Activated CD8-positive, alpha-beta memory T cell treated with anti-CD3 and anti-CD28 coated beads for 48 hours (primary cell): ENCODE measurements around the gene PCDH9.
"Not testable (repeated sequence)": the region's sequence is repeated elsewhere in the genome, so short reads cannot be mapped to it uniquely, and the experiment has no call there.

Source experiments
- DNase-seq, 3 experiments: peaks; one replicate each; pipeline ENCODE4 v3.0.0-alpha.2; 2020; ENCODE audit warnings: low read depth in 2 of 3, low spot score in 2 of 3

The PCDH9 gene

GRCh38 chr13:66623129-66623820 is 606.9 kb downstream of the PCDH9 start:
- no peak for DNase-seq

DNA sequence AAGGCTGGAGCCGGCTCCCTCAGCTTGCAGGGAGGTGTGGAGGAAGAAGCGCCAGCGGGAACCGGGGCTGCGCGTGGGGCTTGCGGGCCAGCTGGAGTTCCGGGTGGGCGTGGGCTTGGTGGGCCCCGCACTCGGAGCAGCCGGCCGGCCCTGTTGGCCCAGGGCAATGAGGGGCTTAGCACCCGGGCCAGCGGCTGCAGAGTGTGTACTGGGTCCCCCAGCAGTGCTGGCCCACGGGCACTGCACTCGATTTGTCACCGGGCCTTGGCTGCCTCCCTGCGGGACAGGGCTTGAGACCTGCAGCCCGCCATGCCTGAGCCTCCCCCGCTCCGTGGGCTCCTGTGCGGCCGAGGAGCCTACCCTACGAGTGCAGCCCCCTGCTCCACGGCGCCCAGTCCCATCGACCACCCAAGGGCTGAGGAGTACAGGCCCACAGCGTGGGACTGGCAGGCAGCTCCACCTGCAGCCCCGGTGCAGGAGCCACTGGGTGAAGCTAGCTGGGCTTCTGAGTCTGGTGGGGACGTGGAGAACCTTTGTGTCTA is 608.2 kb downstream of the PCDH9 start:
- not testable (repeated sequence) for DNase-seq

GRCh38 chr13:66618702-66619101 is 611.4 kb downstream of the PCDH9 start:
- DNase-seq = no peak

GRCh38 chr13:66617786-66618185 is 612.4 kb downstream of the PCDH9 start:
- DNase-seq = no peak

DNA sequence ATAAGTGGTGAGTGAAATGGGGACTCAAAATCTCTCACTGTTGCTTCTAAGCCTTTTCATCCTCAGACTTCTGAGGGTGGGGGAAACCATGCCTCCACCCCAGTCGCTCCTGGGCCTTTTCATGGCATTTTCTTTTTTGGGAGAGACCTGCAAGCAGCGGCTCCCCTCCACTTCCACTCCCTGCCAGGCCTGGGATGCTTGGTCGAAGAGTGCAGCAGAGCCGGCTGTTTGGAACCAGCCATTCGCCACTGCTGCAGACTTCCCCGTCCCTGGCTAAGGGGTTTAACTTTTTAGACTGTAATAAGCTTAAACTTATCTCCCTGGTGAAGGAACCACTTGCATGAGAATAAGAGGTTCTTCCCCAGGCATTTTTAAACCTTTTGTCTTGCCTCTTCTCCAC is 617.2 kb downstream of the PCDH9 start:
- DNase-seq = no peak

- DNase-seq = no peak
Measured at GRCh38 chr13:66586489-66586888, 643.6 kb downstream of the PCDH9 start.

DNA sequence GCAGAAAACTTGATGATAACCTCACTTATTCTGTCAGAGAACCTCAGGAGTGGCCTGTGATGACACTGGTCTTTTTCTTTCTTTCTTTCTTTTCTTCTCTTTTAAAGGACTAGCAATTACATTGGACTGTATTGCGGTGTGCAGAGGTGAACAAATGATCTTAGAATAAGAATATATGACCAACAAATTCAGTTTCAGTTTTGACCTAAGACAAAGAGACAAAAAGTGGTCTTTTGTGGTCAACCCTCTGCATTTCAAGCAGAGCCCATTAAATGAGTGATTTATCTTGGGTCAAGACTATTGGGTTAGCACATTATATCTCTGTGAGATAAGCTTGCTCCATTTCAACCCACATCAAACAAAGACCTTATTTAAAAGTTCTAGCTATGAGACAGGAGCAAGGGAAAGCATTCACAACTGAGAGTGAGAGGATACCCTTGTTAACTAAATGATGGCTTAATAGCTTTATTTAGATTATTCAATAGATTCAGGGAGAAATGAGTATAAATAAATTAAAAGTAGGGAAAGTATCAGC is 644.4 kb downstream of the PCDH9 start:
- no peak for DNase-seq

GRCh38 chr13:66581675-66582074 is 648.5 kb downstream of the PCDH9 start:
- no peak for DNase-seq

DNA sequence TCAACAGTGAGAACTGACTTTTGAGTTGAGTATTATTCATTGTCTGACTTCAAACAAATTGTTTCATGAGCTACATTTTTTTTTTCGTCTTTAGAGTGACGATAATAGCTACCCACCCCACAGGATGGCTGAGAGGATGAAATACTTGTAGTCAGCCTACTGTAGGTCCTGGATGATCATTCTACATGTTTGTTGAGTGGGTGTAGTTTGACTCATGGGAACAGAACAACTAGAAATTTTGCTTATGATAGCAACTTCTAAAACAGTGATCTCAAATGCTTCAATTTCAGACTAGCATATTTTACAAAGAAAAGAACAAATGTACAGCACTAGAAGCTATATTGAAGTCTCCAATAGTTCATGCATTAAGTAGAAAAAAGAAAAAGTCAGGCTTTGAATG is 651.8 kb downstream of the PCDH9 start:
- DNase-seq = no peak

DNA sequence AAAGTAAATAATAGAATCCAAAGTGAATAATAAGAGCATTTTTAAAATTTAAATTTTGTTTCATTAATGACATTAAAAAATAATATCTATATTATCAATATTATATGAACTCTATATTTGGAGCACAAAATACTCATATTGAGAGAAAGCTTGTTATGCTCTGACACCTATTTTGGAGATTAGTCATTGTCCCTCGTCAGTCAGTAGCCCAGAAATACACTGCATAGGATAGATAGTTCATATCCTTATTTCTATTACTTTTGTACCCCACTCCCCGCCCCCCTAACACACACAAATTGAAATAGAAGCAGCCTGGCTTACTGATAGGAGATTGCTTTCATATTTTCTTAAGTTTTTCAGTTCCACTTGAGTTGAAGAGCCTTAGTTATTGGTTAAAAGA is 652.8 kb downstream of the PCDH9 start:
- no peak for DNase-seq

DNA sequence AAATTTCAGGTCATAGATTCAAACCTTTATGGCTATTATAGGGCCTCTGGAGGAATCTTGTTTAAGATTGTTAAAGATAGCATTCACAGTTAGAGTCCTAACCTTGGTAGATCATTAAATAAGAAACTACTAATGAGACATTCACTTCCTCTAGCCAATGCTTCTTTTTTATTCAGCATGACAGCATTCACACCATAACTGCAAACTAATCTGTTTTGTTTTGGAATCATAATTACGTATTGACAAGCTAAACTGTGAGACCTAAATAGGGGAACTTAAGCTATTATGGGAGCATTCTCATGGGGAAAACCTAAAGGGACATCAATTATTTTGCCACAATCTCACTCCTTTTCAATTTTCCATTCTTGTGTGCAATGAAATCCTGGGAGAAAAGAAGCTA is 653.8 kb downstream of the PCDH9 start:
- no peak for DNase-seq

DNA sequence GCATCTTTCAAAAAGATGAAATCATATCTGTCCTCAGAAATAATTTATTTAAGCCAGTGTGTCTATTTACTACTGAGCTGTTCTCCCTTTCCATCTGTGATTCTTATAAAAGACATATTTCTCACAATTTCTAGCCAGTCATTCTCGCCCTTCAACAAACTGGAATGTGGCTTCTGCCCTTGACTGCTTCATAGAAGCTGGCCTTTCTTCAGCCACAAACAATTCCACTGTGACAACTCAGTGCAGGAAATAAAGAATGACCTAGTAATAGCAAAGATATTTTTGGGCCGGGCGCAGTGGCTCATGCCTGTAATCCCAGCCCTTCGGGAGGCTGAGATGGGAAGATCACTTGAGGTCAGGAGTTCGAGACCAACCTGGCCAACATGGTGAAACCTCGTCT is 655.5 kb downstream of the PCDH9 start:
- no peak for DNase-seq

- no peak for DNase-seq
Measured at GRCh38 chr13:66567899-66568612, 662.1 kb downstream of the PCDH9 start.

DNA sequence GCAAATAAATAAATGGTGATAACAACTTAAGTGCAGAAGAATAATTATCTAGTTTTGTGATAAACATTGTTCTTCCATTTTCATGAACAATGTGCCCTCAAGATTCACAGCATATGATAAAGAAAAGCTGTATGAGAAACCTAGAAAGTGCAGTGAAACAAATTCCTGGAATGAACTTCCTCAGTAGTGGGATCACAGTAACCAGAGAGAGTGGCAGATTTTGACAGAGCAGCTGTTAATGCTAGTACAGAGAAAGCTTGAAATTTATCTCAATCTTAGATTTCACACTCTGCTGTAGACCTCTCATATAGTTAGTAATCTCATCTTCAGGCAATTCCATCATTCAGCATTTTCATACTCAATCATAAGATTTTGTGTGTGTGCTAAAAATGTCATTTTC is 664.9 kb downstream of the PCDH9 start:
- no peak for DNase-seq

GRCh38 chr13:66563076-66563475 is 667.1 kb downstream of the PCDH9 start:
- DNase-seq = no peak

DNA sequence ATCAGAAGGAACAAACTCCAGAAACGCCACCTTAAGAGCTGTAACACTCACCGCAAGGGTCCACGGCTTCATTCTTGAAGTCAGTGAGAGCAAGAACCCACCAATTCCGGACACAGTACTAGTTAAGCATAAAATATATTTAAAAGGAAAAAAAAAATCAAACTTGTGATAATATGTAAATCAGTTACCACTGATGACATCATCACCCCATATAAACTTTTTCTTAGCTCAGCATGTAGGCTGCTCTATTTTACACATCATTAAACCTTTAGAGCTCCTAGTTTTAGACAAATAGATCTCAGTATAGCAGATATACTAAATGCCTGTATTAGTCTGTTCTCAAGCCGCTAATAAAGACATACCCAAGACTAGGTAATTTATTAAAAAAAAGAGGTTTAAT is 668.1 kb downstream of the PCDH9 start:
- DNase-seq = no peak

DNA sequence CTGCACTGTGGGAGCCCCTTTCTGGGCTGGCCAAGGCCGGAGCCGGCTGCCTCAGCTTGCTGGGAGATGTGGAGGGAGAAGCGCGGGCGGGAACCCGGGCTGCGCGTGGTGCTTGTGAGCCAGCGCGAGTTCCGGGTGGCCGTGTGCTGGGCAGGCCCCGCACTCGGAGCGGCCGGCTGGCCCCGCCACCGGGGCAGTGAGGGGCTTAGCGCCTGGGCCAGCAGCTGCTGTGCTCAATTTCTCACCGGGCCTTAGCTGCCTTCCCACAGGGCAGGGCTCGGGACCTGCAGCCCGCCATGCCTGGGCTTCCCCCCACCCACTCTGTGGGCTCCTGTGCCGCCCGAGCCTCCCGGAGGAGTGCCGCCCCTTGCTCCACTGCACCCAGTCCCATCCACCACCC is 669.1 kb downstream of the PCDH9 start:
- DNase-seq = no peak

DNA sequence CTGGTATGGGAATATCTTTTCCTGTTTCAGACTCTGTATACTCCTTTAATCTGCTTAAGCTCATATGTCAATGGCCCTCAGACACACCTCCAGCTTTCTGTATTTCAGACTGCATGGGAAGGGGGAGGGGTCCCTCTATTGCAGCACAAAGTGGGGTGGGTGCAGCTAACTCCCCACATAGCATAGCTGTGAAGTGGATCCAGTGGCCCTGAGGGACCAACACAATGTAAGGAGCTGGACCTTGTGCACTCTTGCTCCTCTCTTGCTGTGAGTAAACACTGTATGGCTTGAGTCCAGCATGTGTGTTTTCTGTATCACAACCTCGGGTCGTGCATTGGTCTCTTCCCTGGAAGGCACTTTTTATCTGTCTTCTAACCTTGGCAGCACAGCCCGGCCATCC is 669.9 kb downstream of the PCDH9 start:
- DNase-seq = no peak

DNA sequence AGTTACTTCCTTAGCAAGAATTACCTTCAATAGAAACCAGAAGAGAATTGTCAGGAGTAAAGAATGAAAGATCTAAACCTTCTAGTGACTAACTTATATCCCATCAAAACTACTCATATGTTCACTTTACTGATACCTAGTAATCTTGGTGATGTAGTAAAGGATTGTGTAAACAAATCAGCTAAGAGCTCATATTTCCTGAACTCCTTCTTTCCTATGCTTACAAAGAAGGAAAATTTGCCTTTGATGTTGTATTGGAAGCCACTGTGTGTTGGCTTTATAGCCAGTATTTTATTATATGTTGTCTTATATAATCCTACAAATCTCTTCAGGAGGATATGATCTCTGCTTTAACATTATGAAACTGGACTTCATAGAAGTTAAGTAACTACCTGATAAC is 671.0 kb downstream of the PCDH9 start:
- DNase-seq = no peak

DNA sequence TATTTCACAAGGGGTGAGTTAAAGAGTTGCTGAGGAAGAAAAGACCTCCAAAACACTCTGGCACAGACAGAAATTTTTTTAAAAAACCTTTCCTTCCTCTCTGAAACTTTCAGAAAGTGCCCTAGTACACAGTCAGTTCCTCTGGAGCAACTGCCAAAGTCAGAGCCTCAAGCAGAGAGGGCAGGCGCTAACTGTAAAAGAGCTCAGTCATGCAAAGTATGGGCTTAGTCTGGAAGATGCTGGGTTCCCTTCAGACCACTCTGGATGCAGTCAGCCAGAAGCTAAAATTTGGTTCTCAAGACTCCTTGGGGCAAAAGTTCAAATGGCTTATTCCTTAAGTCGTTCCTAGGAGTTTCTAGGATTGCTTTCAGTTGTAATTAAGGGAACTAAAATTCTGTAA is 671.6 kb downstream of the PCDH9 start:
- no peak for DNase-seq

DNA sequence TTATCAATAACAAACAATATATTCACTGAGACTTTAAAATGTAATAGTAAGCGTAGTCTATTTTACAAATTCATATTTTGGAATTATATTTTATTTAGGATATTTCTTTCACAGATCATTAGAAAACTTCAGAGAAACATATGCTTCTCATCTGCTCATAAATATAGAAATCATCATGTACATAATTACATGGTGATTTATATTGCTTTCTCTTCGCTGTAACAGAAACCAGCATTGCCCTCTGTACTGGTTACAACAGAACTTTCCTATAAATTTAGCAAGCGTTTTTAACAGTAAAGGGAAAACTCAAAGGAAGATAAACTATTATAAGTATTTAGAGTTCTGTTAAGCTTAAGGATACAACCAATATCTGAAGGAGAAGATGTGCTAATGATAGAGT is 672.8 kb downstream of the PCDH9 start:
- no peak for DNase-seq

GRCh38 chr13:66556306-66556705 is 673.8 kb downstream of the PCDH9 start:
- DNase-seq = no peak
